HCT116 (cell line): Measurements from ENCODE around the gene KMT2B. TPM values are rescaled to one million over a fixed set of nuclear protein-coding genes. Genes with fewer than 3 reads are reported as not detected.

Experiments used
- ATAC-seq: fragments of 200-7000 bp; cut with Tn5 transposase; 2 replicates; pipeline ENCODE4 v1.9.1; 2020; ENCODE audit warnings: mild to moderate bottlenecking, moderate library complexity
- BruUV-seq: library from RNA; stranded (reverse); fragments of 400-500 nt; replicated peaks from 2 replicates; lab custom pipeline; 2021; lab: Mats Ljungman, UMichigan
- CTCF ChIA-PET: fragments of 300-600 bp; sonication (Branson Sonifier 250); formaldehyde crosslinking; loops from one replicate; lab custom pipeline; 2021; ENCODE audit warnings: antibody characterized with exemption; lab: Charles Lee
- POLR2A ChIA-PET: fragments of 300-600, 350-600 bp; sonication (Branson Sonifier 250); formaldehyde crosslinking; loops from one replicate; lab custom pipeline; 2021; ENCODE audit warnings: antibody characterized with exemption; lab: Charles Lee
- RAD21 ChIA-PET, 2 experiments: fragments of 300-600 bp; sonication (Branson Sonifier 250); formaldehyde crosslinking; loops; one replicate each; lab custom pipeline; 2023; ENCODE audit warnings: low total read pairs in 2 of 2; ENCODE audit not compliant: uncharacterized antibody in 2 of 2, unreplicated experiment in 2 of 2, low non-redundant PET in 1 of 2; lab: Charles Lee
- DNase-seq: peaks from one replicate; pipeline ENCODE4 v3.0.0-alpha.2; 2010; ENCODE audit warnings: low read depth, low spot score
- H2AFZ ChIP-seq: fragments of 200-600 bp; shearing (Covaris generic), sonication (generic); 2 replicates; pipeline ENCODE4 v1.6.1; 2017; ENCODE audit warnings: low read depth, mixed run types, mixed read lengths, antibody characterized with exemption, low read length; ENCODE audit not compliant: poor library complexity, severe bottlenecking
- H3K27ac ChIP-seq: 2 replicates; pipeline ENCODE4 v1.5.1; 2012; ENCODE audit warnings: low read depth, low read length
- H3K27me3 ChIP-seq: fragments of 200-600 bp; sonication (generic); 2 replicates; pipeline ENCODE4 v1.6.1; 2016; ENCODE audit warnings: mixed run types, low read length, mixed read lengths; ENCODE audit not compliant: insufficient read depth
- H3K36me3 ChIP-seq, 2 experiments: fragments of 200-500 bp in 1 of 2; fragments of 200-600 bp in 1 of 2; sonication (Bioruptor generic) in 1 of 2; sonication (generic) in 1 of 2; 2 replicates each; pipeline versions ENCODE4 v1.5.1 to v1.6.1; 2014 to 2016; ENCODE audit warnings: low read length in 2 of 2, inconsistent platforms in 1 of 2, mixed read lengths in 1 of 2, mixed run types in 1 of 2; ENCODE audit not compliant: insufficient read depth in 2 of 2, control insufficient read depth in 1 of 2
- H3K4me1 ChIP-seq, 2 experiments: fragments of 200-600 bp in 1 of 2; sonication (generic) in 1 of 2; 2 replicates each; pipeline versions ENCODE4 v1.5.1 to v1.6.1; 2012 to 2017; ENCODE audit warnings: low read length in 2 of 2, inconsistent platforms in 1 of 2, mild to moderate bottlenecking in 1 of 2, mixed read lengths in 1 of 2, mixed run types in 1 of 2, moderate library complexity in 1 of 2; ENCODE audit not compliant: insufficient read depth in 2 of 2, control insufficient read depth in 1 of 2
- H3K4me2 ChIP-seq: fragments of 200-600 bp; sonication (generic); 2 replicates; pipeline ENCODE4 v1.6.1; 2017; ENCODE audit warnings: mixed run types, low read length, mixed read lengths
- H3K4me3 ChIP-seq, 2 experiments: fragments of 200-600 bp in 1 of 2; sonication (generic) in 1 of 2; replicated peaks in 1 of 2; 2 replicates each; pipeline ENCODE4 v1.5.1; 2011 to 2016; ENCODE audit warnings: low read length in 2 of 2, control low read depth in 1 of 2, low read depth in 1 of 2, mild to moderate bottlenecking in 1 of 2, mixed read lengths in 1 of 2, mixed run types in 1 of 2
- H3K79me2 ChIP-seq: fragments of 200-600 bp; sonication (generic); 2 replicates; pipeline ENCODE4 v1.6.1; 2017; ENCODE audit warnings: mild to moderate bottlenecking, mixed run types, low read length, moderate library complexity, mixed read lengths; ENCODE audit not compliant: insufficient read depth
- H3K9ac ChIP-seq: fragments of 200-600 bp; sonication (generic); 2 replicates; pipeline ENCODE4 v1.6.1; 2016; ENCODE audit warnings: low read length, mixed read lengths
- H3K9me2 ChIP-seq: fragments of 200-600 bp; sonication (generic), shearing (Covaris generic); 2 replicates; pipeline ENCODE4 v1.6.1; 2017; ENCODE audit warnings: mixed run types, mild to moderate bottlenecking, moderate library complexity; ENCODE audit not compliant: insufficient read depth
- H3K9me3 ChIP-seq, 2 experiments: fragments of 200-500 bp in 1 of 2; fragments of 200-600 bp in 1 of 2; sonication (Bioruptor generic) in 1 of 2; sonication (generic) in 1 of 2; 2 replicates each; pipeline ENCODE4 v1.6.1; 2014 to 2017; ENCODE audit warnings: low read length in 2 of 2, mixed read lengths in 2 of 2, inconsistent platforms in 1 of 2, low read depth in 1 of 2, mild to moderate bottlenecking in 1 of 2, mixed run types in 1 of 2, moderate library complexity in 1 of 2; ENCODE audit not compliant: control insufficient read depth in 1 of 2, insufficient read depth in 1 of 2
- H4K20me1 ChIP-seq: fragments of 200-600 bp; sonication (generic), shearing (Covaris generic); 2 replicates; pipeline ENCODE4 v1.6.1; 2017; ENCODE audit warnings: mixed run types, mild to moderate bottlenecking, moderate library complexity; ENCODE audit not compliant: insufficient read depth
- ATF3 ChIP-seq: IDR thresholded peaks from 2 replicates; pipeline ENCODE4 v1.6.1; 2012
- ELF1 ChIP-seq: IDR thresholded peaks from 2 replicates; pipeline ENCODE4 v1.6.1; 2012; ENCODE audit warnings: low read depth, borderline replicate concordance
- POLR2AphosphoS5 ChIP-seq: IDR thresholded peaks from 2 replicates; pipeline ENCODE4 v1.6.1; 2011; ENCODE audit warnings: mild to moderate bottlenecking, low read depth, low read length, moderate library complexity
- REST ChIP-seq: IDR thresholded peaks from 2 replicates; pipeline ENCODE4 v1.6.1; 2012; ENCODE audit warnings: low read depth
- SP1 ChIP-seq: IDR thresholded peaks from 2 replicates; pipeline ENCODE4 v1.6.1; 2012; ENCODE audit warnings: low read depth
- ZFX ChIP-seq: fragments of 450-650 bp; IDR thresholded peaks from 2 replicates; pipeline ENCODE4 v1.6.1; 2017
- intact Hi-C: fragments of 100-400 bp; cut with micrococcal nuclease; formaldehyde crosslinking; loops from 2 replicates; pipeline ENCODE4 v1.10.0; 2022
- total RNA-seq: library from RNA; stranded (reverse); gene quantifications from one replicate; pipeline ENCODE4 v1.2.1, GENCODE V29; 2021; ENCODE audit not compliant: unreplicated experiment

KMT2B gene
- total RNA-seq, 1 experiment from 2014 or later = 29.9 TPM

DNA sequence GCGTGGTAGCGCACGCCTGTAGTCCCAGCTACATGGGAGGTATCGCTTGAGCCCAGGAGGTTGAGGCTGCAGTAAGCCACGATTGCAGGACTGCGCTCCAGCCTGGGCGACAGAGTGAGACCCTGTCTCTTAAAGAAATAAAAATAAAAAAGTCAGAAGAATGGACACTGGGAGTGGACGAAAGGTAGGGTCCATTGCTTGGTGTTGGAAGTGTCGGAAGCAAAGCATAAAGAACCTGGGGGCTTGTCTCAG lies 57.2 kb downstream of the KMT2B start (continued):
- no peak for TF ChIP-seq REST
- TF ChIP-seq ATF3 = no peak

DNA sequence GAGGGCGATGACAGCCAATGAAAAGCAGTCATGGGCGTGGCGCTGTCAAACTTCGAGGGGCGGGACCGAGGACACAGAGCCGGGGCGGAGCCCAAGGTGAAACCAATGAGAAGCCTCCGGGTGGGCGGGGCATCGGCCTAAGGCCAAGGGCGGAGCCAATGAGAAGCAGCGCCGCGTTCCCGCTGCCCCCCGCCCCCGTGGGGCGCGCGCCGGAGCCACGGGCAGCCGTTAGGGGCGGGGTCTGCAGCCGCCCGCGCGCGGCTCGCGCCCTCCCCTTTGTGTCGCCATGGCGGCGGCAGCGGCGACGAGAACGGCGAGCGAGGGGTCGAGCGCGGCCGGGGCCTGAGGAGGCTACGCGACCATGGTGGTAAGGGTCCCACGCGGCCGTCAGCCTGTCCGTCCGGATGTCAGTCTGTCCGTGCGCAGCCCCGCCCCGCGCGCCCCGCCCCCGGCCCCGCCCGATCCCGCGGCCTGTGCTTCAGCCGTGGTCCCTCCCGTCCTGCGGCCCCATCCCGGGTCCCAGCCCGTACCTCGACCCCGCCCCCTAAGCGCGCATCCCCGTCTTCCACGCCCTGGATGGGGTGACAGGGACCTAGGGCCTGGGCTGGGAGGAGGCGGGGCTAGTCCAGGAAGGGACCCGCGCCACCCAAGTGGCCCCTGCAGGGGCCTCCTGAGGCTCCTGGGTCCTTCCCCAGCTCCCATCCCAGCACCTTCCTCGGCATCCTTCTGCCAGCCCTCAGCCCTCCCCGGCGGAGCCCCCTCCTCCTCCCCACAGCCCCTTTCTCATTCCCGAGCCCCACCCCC lies 57.7 kb downstream of the KMT2B start, which contains the start of gene ARHGAP33:
Gene ARHGAP33 (plus strand): TSS at position 267 of the 804 bp plus-strand sequence. CDS start 95 bp downstream, at position 362.
- H3K4me3 ChIP-seq = peak within 1 kb of the TSS; percentile 65 to 67
- no peaks in the 10 kb centered on the region for H4K20me1 ChIP-seq
- BruUV-seq = no TSS peak
- peaks cover 9 to 16% of the 10 kb centered on the region in 2 experiments; a peak in 3 of 4 replicates for H3K4me1 ChIP-seq
- H3K27ac ChIP-seq = no peak within 1 kb of the TSS; the same call in 1 of the 2 replicates
- no peaks in the 10 kb centered on the region for H3K27me3 ChIP-seq
- no peaks in the 10 kb centered on the region for H3K36me3 ChIP-seq
- RAD21 ChIA-PET = no interaction called here
- H3K9me3 ChIP-seq = no peaks in the 10 kb centered on the region
- no peaks in the 10 kb centered on the region for H3K9me2 ChIP-seq
- peak within 1 kb of the TSS; percentile 17 for H2AFZ ChIP-seq
- intact Hi-C loops = no loop called here
- peak within 1 kb of the TSS; percentile 77 for H3K4me2 ChIP-seq
- peak; percentile 95 for ATAC-seq
- TF ChIP-seq SP1 (peak; percentile 73), POLR2AphosphoS5 (peak; percentile 44), ZFX (peak; percentile 33; the same call in 1 of the 2 replicates), ELF1 (no peak)
- TF ChIP-seq, all 23 proteins: peak for 3
- ChIA-PET CTCF (no interaction called here), POLR2A (no interaction called here)
- peak; percentile 95 for DNase-seq
- H3K79me2 ChIP-seq = 0 out of 2 replicates have a peak, but pooled peaks cover 3% of the 10 kb centered on the region
- H3K9ac ChIP-seq = peak within 1 kb of the TSS; percentile 51
